K562 (cell line): ENCODE data around the gene MPIG6B. TPM values are rescaled to one million over a fixed set of nuclear protein-coding genes. Genes with fewer than 3 reads are reported as not detected.

Experiments used
- ATAC-seq: fragments of 200-7000 bp; cut with Tn5 transposase; 3 replicates; pipeline ENCODE4 v1.9.1; 2020; ENCODE audit warnings: moderate library complexity
- BruUV-seq: library from RNA; stranded (reverse); fragments of 400-500 nt; replicated peaks from 2 replicates; lab custom pipeline; 2021; lab: Mats Ljungman, UMichigan
- CTCF ChIA-PET: fragments of 300-600 bp; formaldehyde crosslinking; extraction: SDS; loops from one replicate; lab custom pipeline; 2021; ENCODE audit warnings: low intra/inter-chr PET ratio; lab: Yijun Ruan, JAX
- POLR2A ChIA-PET: fragments of 300-600, 350-650 bp; sonication (Branson Sonifier 250); formaldehyde crosslinking; extraction: SDS; loops from one replicate; lab custom pipeline; 2021; ENCODE audit warnings: antibody characterized with exemption, inconsistent platforms; lab: Yijun Ruan, JAX
- DNase-seq, 4 experiments: peaks; one replicate each; pipeline versions ENCODE4 v3.0.0 to v3.0.0-alpha.2; 2011 to 2018; ENCODE audit warnings: low spot score in 3 of 4, mixed read lengths in 3 of 4; ENCODE audit errors: extremely low read depth in 1 of 4
- FAIRE-seq: peaks from 2 replicates; lab custom pipeline; 2011; peaks lifted over from hg19 to GRCh38; lab: Jason Lieb, UNC
- H2AFZ ChIP-seq: 2 replicates; pipeline ENCODE4 v1.6.0; 2011; ENCODE audit warnings: low read depth, low read length, control low read depth, inconsistent platforms
- H3K27ac ChIP-seq: fragments of 200-600 bp; 3 replicates; pipeline ENCODE4 v1.8.0; 2011; ENCODE audit warnings: low read depth, mild to moderate bottlenecking, control low read depth, inconsistent platforms, low read length, moderate library complexity, mixed read lengths; ENCODE audit errors: extremely low read depth
- H3K27me3 ChIP-seq, 2 experiments: fragments of 300-600 bp in 1 of 2; 2 replicates in 1 of 2; 3 replicates in 1 of 2; pipeline versions ENCODE4 v1.6.0 to v1.8.0; 2011; ENCODE audit warnings: inconsistent platforms in 2 of 2, low read length in 2 of 2, mild to moderate bottlenecking in 1 of 2, mixed read lengths in 1 of 2, moderate library complexity in 1 of 2; ENCODE audit not compliant: control insufficient read depth in 2 of 2, insufficient read depth in 2 of 2
- H3K36me3 ChIP-seq: fragments of 300-600 bp; 3 replicates; pipeline ENCODE4 v1.8.0; 2011; ENCODE audit warnings: mild to moderate bottlenecking, low read length, inconsistent platforms; ENCODE audit not compliant: control insufficient read depth, insufficient read depth
- H3K4me1 ChIP-seq, 2 experiments: fragments of 200-600 bp in 1 of 2; replicated peaks in 1 of 2; 2 replicates in 1 of 2; 3 replicates in 1 of 2; pipeline versions ENCODE4 v1.5.1 to v1.8.0; 2011; ENCODE audit warnings: inconsistent platforms in 2 of 2, low read length in 2 of 2, mild to moderate bottlenecking in 1 of 2, mixed read lengths in 1 of 2, moderate library complexity in 1 of 2; ENCODE audit not compliant: control insufficient read depth in 2 of 2, insufficient read depth in 2 of 2
- H3K4me2 ChIP-seq: 2 replicates; pipeline ENCODE4 v1.6.1; 2011; ENCODE audit warnings: low read length, control low read depth, inconsistent platforms, mixed read lengths; ENCODE audit not compliant: insufficient read depth
- H3K4me3 ChIP-seq: fragments of 200-600 bp; sonication (generic), shearing (Covaris generic); 2 replicates; pipeline ENCODE4 v1.5.1; 2016; ENCODE audit warnings: control low read depth, inconsistent platforms
- H3K79me2 ChIP-seq: fragments of 200-600 bp; 3 replicates; pipeline ENCODE4 v1.8.0; 2011; ENCODE audit warnings: low read length, inconsistent platforms; ENCODE audit not compliant: control insufficient read depth, insufficient read depth
- H3K9ac ChIP-seq, 2 experiments: 2 replicates each; pipeline versions ENCODE4 v1.6.0 to v1.6.1; 2011; ENCODE audit warnings: low read depth in 2 of 2, low read length in 2 of 2, control low read depth in 1 of 2, inconsistent platforms in 1 of 2, mild to moderate bottlenecking in 1 of 2, mixed read lengths in 1 of 2; ENCODE audit not compliant: insufficient read depth in 1 of 2
- H3K9me1 ChIP-seq: one replicate; pipeline ENCODE4 v1.6.0; 2011; ENCODE audit warnings: inconsistent platforms, mild to moderate bottlenecking, low read length, moderate library complexity; ENCODE audit not compliant: control insufficient read depth, insufficient read depth
- H3K9me3 ChIP-seq: replicated peaks from 2 replicates; pipeline ENCODE4 v1.5.1; 2011; ENCODE audit warnings: low read depth, low read length, inconsistent platforms; ENCODE audit not compliant: control insufficient read depth, insufficient read depth
- H4K20me1 ChIP-seq: replicated peaks from 2 replicates; pipeline ENCODE4 v1.6.1; 2011; ENCODE audit warnings: low read length, inconsistent platforms, mixed read lengths; ENCODE audit not compliant: control insufficient read depth, insufficient read depth
- CBX8 ChIP-seq: fragments of 200-600 bp; sonication (generic); IDR thresholded peaks from 2 replicates; pipeline ENCODE4 v1.6.1; 2012; ENCODE audit warnings: borderline replicate concordance, mixed run types, low read depth, mild to moderate bottlenecking, moderate library complexity, mixed read lengths, low read length, control low read depth, inconsistent platforms; ENCODE audit not compliant: poor library complexity, severe bottlenecking; ENCODE audit errors: extremely low read depth
- CLOCK ChIP-seq: fragments of 250-450 bp; sonication (Bioruptor Pico); IDR thresholded peaks from 2 replicates; pipeline ENCODE4 v1.4.0; 2020; ENCODE audit warnings: mild to moderate bottlenecking, moderate library complexity, borderline replicate concordance
- DDX20 ChIP-seq: fragments of 450-650 bp; IDR thresholded peaks from 2 replicates; pipeline ENCODE4 v1.6.1; 2016; ENCODE audit warnings: missing genetic modification characterization, low read depth, mild to moderate bottlenecking, missing compliant biosample characterization, moderate library complexity
- ELK3 ChIP-seq: fragments of 450-650 bp; formaldehyde crosslinking; IDR thresholded peaks from 2 replicates; pipeline ENCODE4 v1.4.0; 2020; ENCODE audit warnings: mild to moderate bottlenecking
- HDAC6 ChIP-seq: IDR thresholded peaks from 2 replicates; pipeline ENCODE4 v1.6.1; 2012; ENCODE audit warnings: low read depth, mild to moderate bottlenecking, control low read depth, inconsistent platforms, low read length, moderate library complexity
- MAFF ChIP-seq: IDR thresholded peaks from 2 replicates; pipeline ENCODE4 v1.6.1; 2012; ENCODE audit warnings: low read length, improper control_type of control experiment
- POLR2G ChIP-seq: fragments of 200-400 bp; formaldehyde crosslinking; IDR thresholded peaks from 2 replicates; pipeline ENCODE4 v1.6.1; 2017; ENCODE audit warnings: low read depth, mild to moderate bottlenecking, antibody characterized with exemption, low read length, moderate library complexity
- RBFOX2 ChIP-seq: fragments of 200-400 bp; formaldehyde crosslinking; IDR thresholded peaks from 2 replicates; pipeline ENCODE4 v1.6.1; 2017; ENCODE audit warnings: low read depth, mild to moderate bottlenecking, low read length, moderate library complexity
- RBM22 ChIP-seq: fragments of 200-400 bp; formaldehyde crosslinking; IDR thresholded peaks from 2 replicates; pipeline ENCODE4 v1.6.1; 2018; ENCODE audit warnings: low read length, low read depth; ENCODE audit not compliant: poor library complexity, severe bottlenecking
- RCOR1 ChIP-seq, 2 experiments: IDR thresholded peaks; 2 replicates each; pipeline ENCODE4 v1.6.1; 2012; ENCODE audit warnings: low read depth in 2 of 2, low read length in 2 of 2, borderline replicate concordance in 1 of 2, improper control_type of control experiment in 1 of 2
- SAFB2 ChIP-seq: fragments of 200-400 bp; formaldehyde crosslinking; IDR thresholded peaks from 2 replicates; pipeline ENCODE4 v1.6.1; 2018; ENCODE audit warnings: borderline replicate concordance, low read length, low read depth, moderate library complexity; ENCODE audit not compliant: severe bottlenecking
- SMAD2 ChIP-seq: fragments of 150-350 bp; IDR thresholded peaks from 2 replicates; pipeline ENCODE4 v1.6.1; 2014; ENCODE audit warnings: low read depth, mild to moderate bottlenecking, low read length
- TAF1 ChIP-seq: IDR thresholded peaks from 2 replicates; pipeline ENCODE4 v1.6.1; 2011; ENCODE audit warnings: mild to moderate bottlenecking, low read length, moderate library complexity; ENCODE audit not compliant: insufficient read depth, control insufficient read depth, severe bottlenecking; ENCODE audit errors: extremely low read depth
- TGIF2 ChIP-seq: sonication (generic); formaldehyde crosslinking; IDR thresholded peaks from 2 replicates; pipeline ENCODE4 v1.8.1; 2022; ENCODE audit warnings: mild to moderate bottlenecking, missing genetic modification reagents, moderate library complexity
- ZBTB12 ChIP-seq: fragments of 250-450 bp; sonication (Bioruptor Pico); IDR thresholded peaks from 2 replicates; pipeline ENCODE4 v1.4.0; 2020
- ZNF551 ChIP-seq: fragments of 250-450 bp; sonication (Bioruptor Pico); IDR thresholded peaks from 2 replicates; pipeline ENCODE4 v1.5.0; 2021; ENCODE audit warnings: mild to moderate bottlenecking, moderate library complexity
- WGBS: fragments of 100-300 bp; shearing (Covaris generic); methylation state at CpG from one replicate; pipeline ENCODE4 v1.1.6; 2016; ENCODE audit warnings: low coverage, mixed read lengths; ENCODE audit not compliant: insufficient coverage; ENCODE audit errors: missing lambda C conversion rate; 5-methylcytosine and 5-hydroxymethylcytosine counted together
- in situ Hi-C: fragments of 300-500 bp; cut with MboI; formaldehyde crosslinking; loops from 4 replicates; pipeline ENCODE4 v1.15.0; 2018; ENCODE audit warnings: inconsistent platforms, mixed read lengths
- intact Hi-C: fragments of 100-400 bp; cut with micrococcal nuclease; formaldehyde crosslinking; loops from 2 replicates; pipeline ENCODE4 v1.14.2; 2022
- polyA plus RNA-seq, 8 experiments: library from polyadenylated mRNA; depleted of rRNA in 4 of 8; stranded (reverse) in 5 of 8; unstranded in 3 of 8; fragments of >200 nt; fragmentation: Nextera tagmentation in 2 of 8; fragmentation: Illumina TruSeq in 1 of 8; extraction: Ambion mirVana in 2 of 8; extraction: Trizol in 1 of 8; gene quantifications; 2 replicates each; pipeline versions ENCODE4 v1.2.1 to v1.2.3, GENCODE V29; 2011 to 2014; ENCODE audit warnings: inconsistent platforms in 1 of 8, missing spikeins in 1 of 8
- total RNA-seq, 7 experiments: library from RNA; depleted of rRNA in 6 of 7; stranded (reverse); fragments of >200 nt in 6 of 7; fragmentation: Illumina TruSeq in 2 of 7; extraction: Trizol in 2 of 7; gene quantifications; 2 replicates each; pipeline versions ENCODE4 v1.2.1 to v1.2.3, GENCODE V29; 2011 to 2021; ENCODE audit warnings: low replicate concordance in 1 of 7

Gene MPIG6B
- total and polyA plus RNA-seq, 9 of the 15 experiments (the other 6 are each of a cell fraction or from before 2014, with no cell fraction given) = 0.11 to 1.2 (median 0.28) TPM; not detected in 1

- peaks cover 0 to 17% of the 10 kb centered on the region in 2 experiments; a peak in 3 of 5 replicates for H3K4me1 ChIP-seq
- H3K27me3 ChIP-seq = no peaks in the 10 kb centered on the region
- 0 out of 4 replicates have a peak overlapping the region, but pooled peaks of 1 of the 2 experiments have one; percentile 6 for H3K9ac ChIP-seq
- peaks cover 63% of the 10 kb centered on the region for H3K36me3 ChIP-seq
- no peak overlapping the region for H3K27ac ChIP-seq
- no peaks in the 10 kb centered on the region for H4K20me1 ChIP-seq
- WGBS = 79% methylated on average over 8 of the region's 8 CpGs
- no peak overlapping the region for H2AFZ ChIP-seq
- no peak overlapping the region for H3K4me2 ChIP-seq
- H3K79me2 ChIP-seq = no peaks in the 10 kb centered on the region
- DNase-seq (no peak), ATAC-seq (no peak), FAIRE-seq (no peak)
- no peak overlapping the region for H3K4me3 ChIP-seq
- H3K9me3 ChIP-seq = no peaks in the 10 kb centered on the region
- POLR2A ChIA-PET = interaction anchor here (0.6 to 6.6 kb wide), 12 partner anchors 8 to 70 kb away, joined by 3 to 85 read pairs (median 4); partner anchors contain the start of genes CLIC1, HSPA1B, MSH5 and VARS1
- CTCF ChIA-PET = no interaction called here
- intact Hi-C loops (no loop called here), in situ Hi-C loops (no loop called here)
- H3K9me1 ChIP-seq = no peaks in the 10 kb centered on the region
- TSS peak; percentile 4 for BruUV-seq
- TF ChIP-seq ELK3 (CRISPR knock-in tag) (no peak), RCOR1 (IDR thresholded peaks at IDR 0.05; ENCODE audit: borderline replicate concordance in 1 of 2, low read depth in 2 of 2, low read length in 2 of 2) (no peak), POLR2G (peak; percentile 69), TAF1 (no peak), MAFF (no peak), RBFOX2 (peak; percentile 57), SMAD2 (no peak), ZNF551 (CRISPR knock-in tag) (no peak), RBM22 (peak; percentile 81), CLOCK (no peak), HDAC6 (0 out of 2 replicates have a peak, but pooled peaks have one; percentile 31), ZBTB12 (CRISPR knock-in tag) (no peak), DDX20 (tag) (no peak), CBX8 (no peak), SAFB2 (no peak), TGIF2 (CRISPR knock-in tag) (no peak)
These were observed 38.2 kb downstream of the MPIG6B start for GRCh38 chr6:31761343-31761742.
